ENCODE data around the gene ALG14. TPM values are rescaled to one million over a fixed set of nuclear protein-coding genes. Genes with fewer than 3 reads are reported as not detected.

The ALG14 gene, protein sequence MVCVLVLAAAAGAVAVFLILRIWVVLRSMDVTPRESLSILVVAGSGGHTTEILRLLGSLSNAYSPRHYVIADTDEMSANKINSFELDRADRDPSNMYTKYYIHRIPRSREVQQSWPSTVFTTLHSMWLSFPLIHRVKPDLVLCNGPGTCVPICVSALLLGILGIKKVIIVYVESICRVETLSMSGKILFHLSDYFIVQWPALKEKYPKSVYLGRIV
- 1 to 10 TPM; 1.8 to 2.7 (median 2.4) TPM for total RNA-seq
- polyA plus RNA-seq = 1 to 10 TPM in 1 of 3 donors, under 1 TPM in 2; 0.48 to 2.1 (median 0.95) TPM
- long read RNA-seq, donor 1, full-length matches to known transcripts = 3 of 4 reads
- long read RNA-seq, donor 1, partial matches to known transcripts = 0 of 4 reads
- long read RNA-seq, donor 1, other reads (novel, unspliced or antisense) = 1 of 4 reads
- long read RNA-seq, donor 2, full-length matches to known transcripts = 1 of 3 reads
- long read RNA-seq, donor 2, partial matches to known transcripts = 0 of 3 reads
- long read RNA-seq, donor 2, other reads (novel, unspliced or antisense) = 2 of 3 reads

- H3K4me1 ChIP-seq = peaks cover 12% of the 10 kb centered on the region
- peak within 1 kb of the TSS; percentile 96 for H3K27ac ChIP-seq
- intact Hi-C loops (cut with DNase I) = loop anchor here in 1 of 2 donors (5.0 kb wide), 1 partner anchor 45 kb away; the partner anchor contains the start of gene TLCD4
- peak within 1 kb of the TSS; percentile 78 for H3K4me3 ChIP-seq
- DNase-seq = peak; percentile 94 to 97
- no peaks in the 10 kb centered on the region for H3K36me3 ChIP-seq (ENCODE audit: insufficient read depth in 1 of 2, low read depth in 1 of 2)
- ATAC-seq = peak; percentile 99
- WGBS, 3 donors = 0% methylated on average over 53 of the region's 53 CpGs
- H3K27me3 ChIP-seq (ENCODE audit: insufficient read depth in 3 of 3, low read length in 2 of 3) = peaks cover 0 to 13% (median 4%) of the 10 kb centered on the region in 3 donors
- no peak for TF ChIP-seq CTCF (IDR thresholded peaks at IDR 0.05)
- no peaks in the 10 kb centered on the region for H3K9me3 ChIP-seq
Measured at GRCh38 chr1:95072532-95073419, at the start of gene ALG14. TSS of gene ALG14 (minus strand) at chr1:95072951. CDS start at chr1:95072898, 53 bp downstream.

GRCh38 chr1:95122151-95122697, 49.5 kb upstream of the ALG14 start:
- H3K27me3 ChIP-seq (ENCODE audit: insufficient read depth in 3 of 3, low read length in 2 of 3) = no peaks in the 10 kb centered on the region
- DNase-seq = no peak
- intact Hi-C loops (cut with DNase I) = no loop called here

DNA sequence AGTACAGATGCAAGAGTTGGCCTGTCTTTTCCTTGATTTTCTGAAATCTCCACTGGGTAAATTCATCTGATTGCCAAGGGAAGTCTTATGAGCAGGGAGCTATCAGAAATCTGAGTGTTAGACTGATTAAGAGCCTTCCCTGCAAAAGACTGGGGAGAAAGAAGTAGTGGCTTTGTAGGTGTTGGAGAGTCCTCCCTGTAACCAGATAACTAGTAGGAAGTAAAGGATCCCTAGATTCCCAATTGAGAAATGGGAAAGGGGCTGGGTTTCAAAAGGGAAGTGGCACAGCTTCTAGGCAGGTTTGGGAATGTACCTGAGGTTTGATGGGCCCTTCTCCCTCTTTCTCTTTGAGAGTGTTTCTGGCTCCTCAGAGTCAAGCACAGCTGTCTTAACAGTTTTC, 46.5 kb upstream of the ALG14 start:
- DNase-seq (no peak), ATAC-seq (no peak)
- Histone ChIP-seq H3K27ac (no peak overlapping the region), H3K36me3 (ENCODE audit: insufficient read depth in 1 of 2, low read depth in 1 of 2) (no peaks in the 10 kb centered on the region), H3K27me3 (ENCODE audit: insufficient read depth in 3 of 3, low read length in 2 of 3) (no peaks in the 10 kb centered on the region), H3K4me1 (peaks cover 27% of the 10 kb centered on the region), H3K9me3 (no peaks in the 10 kb centered on the region), H3K4me3 (no peak overlapping the region)
- intact Hi-C loops (cut with DNase I) = loop anchor here (5.0 kb wide), 3 partner anchors 37 to 113 kb away; partner anchors contain the start of genes ALG14 (in 1 of the 2) and RWDD3 (in 1 of the 2)
- no peak for TF ChIP-seq CTCF (IDR thresholded peaks at IDR 0.05)

More at GRCh38 chr1:95122151-95122697, 49.5 kb upstream of the ALG14 start:
- H3K9me3 ChIP-seq = no peaks in the 10 kb centered on the region
- H3K27ac ChIP-seq = no peak overlapping the region
- ATAC-seq = no peak
- 72 to 81% (median 77%) methylated on average over 8 of the region's 8 CpGs for WGBS, 3 donors
- no peaks in the 10 kb centered on the region for H3K36me3 ChIP-seq (ENCODE audit: insufficient read depth in 1 of 2, low read depth in 1 of 2)
- no peak overlapping the region for H3K4me3 ChIP-seq
- H3K4me1 ChIP-seq = peaks cover 37% of the 10 kb centered on the region
- TF ChIP-seq CTCF (IDR thresholded peaks at IDR 0.05) = no peak

DNA sequence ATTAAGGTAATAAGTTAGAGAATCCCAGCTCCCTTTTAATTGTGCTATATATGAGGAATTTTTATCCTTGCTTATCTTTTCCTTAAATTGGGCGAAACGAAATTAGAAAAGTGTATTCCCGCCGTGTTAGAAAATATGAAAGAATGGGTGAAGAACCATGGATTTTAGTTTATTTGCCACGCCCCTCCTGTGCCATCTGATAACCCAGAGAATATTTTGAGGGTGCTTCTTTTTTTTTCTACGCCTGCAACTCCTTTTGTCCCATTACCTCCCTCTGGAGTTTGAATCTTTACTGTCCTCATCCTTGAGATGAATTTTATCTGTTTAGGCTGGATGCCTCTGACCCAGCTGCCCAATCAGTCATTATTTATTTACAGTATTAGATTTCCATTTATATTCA, 46.0 kb upstream of the ALG14 start:
- TF ChIP-seq CTCF (IDR thresholded peaks at IDR 0.05) = no peak
- DNase-seq = no peak
- ATAC-seq = no peak
- Histone ChIP-seq H3K4me1 (peaks cover 21% of the 10 kb centered on the region), H3K36me3 (ENCODE audit: insufficient read depth in 1 of 2, low read depth in 1 of 2) (no peaks in the 10 kb centered on the region), H3K27ac (no peak overlapping the region), H3K4me3 (peak overlapping the region; percentile 78), H3K9me3 (no peaks in the 10 kb centered on the region), H3K27me3 (ENCODE audit: insufficient read depth in 3 of 3, low read length in 2 of 3) (no peaks in the 10 kb centered on the region)
- intact Hi-C loops (cut with DNase I) = loop anchor here (5.0 kb wide), 3 partner anchors 36 to 114 kb away; partner anchors contain the start of genes ALG14 (in 1 of the 2) and RWDD3 (in 1 of the 2)
- WGBS, 3 donors = 76 to 88% (median 84%) methylated on average over 6 of the region's 6 CpGs

Data from psoas muscle (tissue), 8 donors.